Measurements from ENCODE around the gene ZNF653.
A peak's percentile ranks its signal among the peaks of the same experiment; 100 is the strongest.
"Not testable (repeated sequence)": the region's sequence is repeated elsewhere in the genome, so short reads cannot be mapped to it uniquely, and the experiment has no call there.

The ZNF653 gene

DNA sequence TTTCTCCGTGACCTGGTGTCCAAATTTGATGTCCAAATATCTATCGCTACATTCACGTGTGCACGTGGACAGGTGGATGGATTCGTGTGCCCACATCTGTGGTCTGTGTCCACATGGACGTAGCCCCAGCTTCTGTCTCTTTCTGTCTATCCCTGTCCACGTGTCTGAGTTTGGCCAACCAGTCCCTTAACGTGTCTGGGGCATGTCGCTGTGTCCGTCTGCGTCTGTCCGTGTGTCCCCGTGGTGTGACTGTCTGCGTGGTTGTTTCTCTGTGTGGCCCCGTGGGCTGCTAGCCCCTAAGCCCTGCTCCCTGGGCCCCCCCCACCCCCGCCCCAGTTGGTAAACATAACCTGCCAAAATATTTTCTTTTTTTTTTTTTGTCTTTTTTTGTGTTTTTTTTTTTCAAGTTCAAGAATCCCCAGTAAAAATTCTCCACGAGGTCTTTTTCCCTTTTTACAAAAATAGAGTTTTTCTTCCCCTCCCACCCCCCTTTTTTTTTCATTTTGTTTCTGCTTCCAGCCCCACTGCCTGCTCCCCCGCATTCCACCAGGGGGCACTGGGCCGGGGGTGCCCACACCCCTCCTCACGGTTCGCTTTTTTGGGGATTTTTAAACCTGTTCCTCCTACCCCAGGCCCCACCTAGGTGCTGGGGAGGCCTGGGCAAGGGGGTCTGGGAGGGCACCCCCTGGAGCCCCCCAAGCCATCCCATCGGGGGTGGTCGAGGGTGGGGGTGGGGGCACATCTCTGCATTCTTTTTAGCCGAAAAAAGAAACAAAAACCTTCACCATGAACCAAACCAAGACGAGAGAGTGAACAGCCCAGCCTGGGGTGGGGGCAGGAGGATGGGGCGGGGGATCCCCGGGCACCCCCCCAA is 51.9 kb downstream of the ZNF653 start:
- DNase-seq, result no peak

DNA sequence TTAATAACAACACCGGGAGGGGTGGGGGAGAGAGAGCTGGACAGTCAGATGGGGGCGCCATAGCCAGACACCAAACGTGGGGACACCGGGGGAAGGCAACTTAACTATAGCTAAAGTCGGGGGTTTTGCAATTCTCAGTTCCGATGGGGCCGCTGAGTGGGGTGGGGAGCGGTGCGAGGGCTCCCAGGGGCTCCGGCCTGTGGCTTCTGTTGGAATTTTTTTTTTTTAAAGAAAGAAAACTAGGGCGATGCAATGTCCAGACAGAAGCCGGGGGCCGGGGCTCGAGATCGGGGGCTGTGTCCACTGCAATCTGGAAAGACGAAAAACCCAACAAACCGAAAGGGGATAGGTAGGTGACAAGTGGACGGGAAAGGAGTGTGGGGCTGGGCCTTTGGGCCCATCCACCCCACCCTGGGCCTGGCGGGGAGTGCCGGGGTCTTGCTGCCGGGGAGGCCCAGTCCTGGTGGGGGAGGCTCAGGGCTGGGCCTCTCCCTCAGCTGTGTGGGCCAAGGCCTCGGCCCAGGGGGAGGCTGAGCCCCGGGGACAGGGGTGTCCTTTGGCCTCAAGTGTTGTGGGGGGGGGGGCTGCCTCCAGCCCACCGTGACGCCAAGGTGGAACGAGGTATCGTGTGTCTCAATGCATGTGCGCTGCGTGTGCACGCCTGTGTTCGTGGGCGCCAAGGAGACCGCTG is 52.9 kb downstream of the ZNF653 start:
- DNase-seq, result no peak

DNA sequence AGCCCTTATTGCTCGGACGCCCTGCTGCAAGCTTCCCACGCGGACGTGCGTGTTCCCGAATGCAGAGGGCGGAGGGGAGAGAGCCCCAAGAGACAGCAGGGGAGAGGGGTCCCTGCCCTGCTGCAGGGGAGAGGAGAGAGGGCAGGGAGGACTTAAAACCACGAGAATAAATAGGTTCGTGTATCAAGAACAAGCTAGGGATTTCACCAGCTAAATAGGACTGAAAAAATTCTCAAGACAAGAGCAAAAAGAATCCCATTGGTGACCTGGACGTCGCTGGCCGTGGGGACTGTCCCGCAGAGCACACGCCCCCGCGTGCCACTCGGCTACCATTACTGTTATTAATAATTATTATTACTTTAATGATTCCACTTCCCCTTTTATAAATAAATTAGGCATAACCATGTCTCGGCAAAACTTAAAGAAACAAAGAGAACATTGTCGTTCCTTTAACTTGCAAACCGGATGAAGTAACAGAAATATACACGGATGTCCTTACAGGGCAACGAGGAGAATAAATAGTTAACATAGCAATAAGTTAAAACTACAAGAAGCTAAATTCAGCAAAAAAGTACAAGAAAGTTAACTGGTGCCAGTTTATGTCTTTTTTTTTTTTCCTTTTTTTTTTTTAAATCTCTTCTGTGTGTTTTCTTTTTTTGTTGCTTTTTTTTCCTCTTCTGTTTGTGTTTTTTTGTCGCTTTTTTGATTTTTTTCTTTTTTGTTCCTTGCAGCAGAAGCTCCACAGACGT is 53.6 kb downstream of the ZNF653 start:
- DNase-seq, result no peak

DNA sequence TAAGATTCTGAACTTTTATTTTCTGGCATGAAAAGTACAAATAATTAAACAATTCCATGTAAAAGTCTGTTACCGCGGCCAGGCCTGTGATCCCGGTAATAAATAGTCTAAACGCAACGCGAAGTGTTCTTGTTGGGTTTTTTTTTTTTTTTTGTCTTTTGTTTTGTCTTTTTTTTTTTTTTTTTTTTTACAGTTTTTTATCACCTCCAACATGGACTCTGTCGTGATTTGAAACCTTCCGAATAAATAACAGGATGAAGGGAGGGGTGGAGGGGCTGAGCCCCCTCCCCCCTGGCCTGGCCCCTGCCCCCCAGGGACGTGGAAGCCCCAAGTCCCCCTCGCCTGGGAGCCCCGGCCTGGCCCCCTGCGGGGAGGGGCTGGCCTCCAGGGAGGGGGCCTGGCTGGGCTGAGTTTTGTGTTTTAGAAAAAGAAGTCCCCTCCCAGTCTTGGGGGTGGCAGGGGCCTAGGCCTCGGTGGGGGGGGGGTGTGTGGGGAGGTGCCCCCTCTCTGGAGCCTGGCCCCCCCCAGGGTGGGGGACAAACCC is 54.2 kb downstream of the ZNF653 start:
- DNase-seq, result no peak

- DNase-seq, result no peak
Observed at GRCh38 chr19:11450570-11451326, 54.9 kb downstream of the ZNF653 start.

DNA sequence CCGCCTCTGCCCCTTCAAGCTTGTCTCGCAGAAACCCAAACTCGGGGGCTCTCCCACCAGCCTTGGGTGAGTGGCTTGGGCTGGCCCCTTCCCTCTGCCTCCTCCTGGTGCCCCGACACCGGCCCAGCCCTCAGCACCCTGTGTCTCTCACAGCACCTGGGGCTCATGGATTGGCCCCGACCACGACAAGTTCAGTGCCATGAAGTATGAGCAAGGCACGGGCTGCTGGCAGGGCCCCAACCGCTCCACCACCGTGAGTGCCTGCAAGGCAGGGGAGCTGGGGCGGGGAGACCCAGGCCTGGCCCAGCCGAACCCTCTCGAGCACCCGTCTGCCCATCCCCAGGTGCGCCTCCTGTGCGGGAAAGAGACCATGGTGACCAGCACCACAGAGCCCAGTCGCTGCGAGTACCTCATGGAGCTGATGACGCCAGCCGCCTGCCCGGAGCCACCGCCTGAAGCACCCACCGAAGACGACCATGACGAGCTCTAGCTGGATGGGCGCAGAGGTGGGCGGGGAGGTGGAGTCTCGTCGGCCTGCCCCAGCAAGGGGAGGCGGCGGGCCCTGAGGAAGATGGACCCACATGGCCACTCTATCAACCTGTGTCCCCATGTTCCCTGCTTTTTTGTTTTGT is 56.6 kb downstream of the ZNF653 start:
- no peak for DNase-seq

- no peak for DNase-seq
Observed at GRCh38 chr19:11448410-11448809, 57.2 kb downstream of the ZNF653 start.

- DNase-seq, result no peak
Observed at GRCh38 chr19:11447347-11448262, 58.0 kb downstream of the ZNF653 start.

GRCh38 chr19:11446652-11447301 is 58.9 kb downstream of the ZNF653 start:
- peak; percentile 48 for DNase-seq

GRCh38 chr19:11446271-11446651 is 59.4 kb downstream of the ZNF653 start:
- DNase-seq, result no peak

DNA sequence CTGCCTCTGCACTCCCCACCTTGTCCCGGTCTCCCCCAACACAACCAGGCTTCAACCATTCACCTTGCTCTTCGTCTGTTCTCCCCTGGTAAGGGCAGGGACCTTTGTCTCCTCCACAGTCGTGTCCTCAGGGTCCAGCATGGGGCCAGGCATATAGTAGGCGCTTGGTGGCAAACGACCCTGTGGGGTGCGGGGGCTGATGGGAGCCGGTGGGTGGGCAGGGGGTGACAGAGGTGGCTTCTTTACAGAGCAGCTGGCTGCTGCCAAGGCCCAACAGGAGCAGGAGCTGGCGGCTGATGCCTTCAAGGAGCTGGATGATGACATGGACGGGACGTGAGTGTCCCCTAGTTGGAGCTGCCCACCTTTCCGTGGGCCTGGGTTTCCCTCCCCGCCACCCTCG is 60.5 kb downstream of the ZNF653 start:
- no peak for DNase-seq

GRCh38 chr19:11444059-11444458 is 61.6 kb downstream of the ZNF653 start:
- DNase-seq, result no peak

- no peak for DNase-seq
Observed at GRCh38 chr19:11437955-11438354, 67.7 kb downstream of the ZNF653 start.

- no peak for DNase-seq
Observed at GRCh38 chr19:11435833-11436313, 69.8 kb downstream of the ZNF653 start.

DNA sequence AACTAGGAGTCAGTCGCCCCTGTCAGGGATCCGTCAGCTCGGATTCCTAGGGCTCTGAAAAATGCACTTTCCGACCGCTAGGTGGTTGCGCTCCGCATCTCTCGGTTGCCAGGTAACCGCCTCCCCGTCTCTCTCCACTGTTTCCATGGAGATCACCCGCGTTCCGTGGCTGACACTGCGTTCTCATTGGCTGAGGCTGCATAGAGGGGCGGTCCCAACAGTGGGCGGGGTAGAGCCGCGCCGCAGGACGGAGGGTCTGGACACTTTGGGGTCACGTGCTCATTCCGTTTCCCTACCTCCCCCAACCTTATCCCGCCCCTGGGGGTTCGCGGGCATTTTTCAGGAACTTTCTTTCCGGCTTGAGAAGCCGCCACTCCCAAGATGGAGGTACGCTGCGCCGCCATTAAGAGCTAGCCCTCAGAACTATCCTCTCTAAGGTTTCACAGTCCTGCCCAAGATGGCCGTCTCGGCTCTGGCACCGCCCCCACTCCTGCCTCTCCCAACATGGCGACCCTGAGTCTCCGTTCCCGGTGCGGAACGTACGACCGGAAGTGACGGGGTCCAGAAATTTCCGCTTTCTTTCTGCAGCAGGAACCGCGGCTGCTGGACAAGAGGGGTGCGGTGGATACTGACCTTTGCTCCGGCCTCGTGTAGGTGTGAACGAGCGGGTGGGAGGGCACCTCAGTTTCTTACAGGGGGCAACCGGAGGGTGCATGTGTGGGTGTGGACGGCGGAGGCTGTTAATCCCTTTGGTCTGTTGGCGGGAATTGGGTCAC is 70.4 kb downstream of the ZNF653 start, which contains the start of the genes ODAD3 and PRKCSH:
ODAD3 (minus strand) TSS at position 65 of the 776 bp plus-strand sequence. CDS start 105 bp downstream, outside the sequence.
PRKCSH (plus strand) TSS at position 579 of the 776 bp plus-strand sequence. CDS start 483 bp downstream, outside the sequence.
- DNase-seq, result peak; percentile 100

DNA sequence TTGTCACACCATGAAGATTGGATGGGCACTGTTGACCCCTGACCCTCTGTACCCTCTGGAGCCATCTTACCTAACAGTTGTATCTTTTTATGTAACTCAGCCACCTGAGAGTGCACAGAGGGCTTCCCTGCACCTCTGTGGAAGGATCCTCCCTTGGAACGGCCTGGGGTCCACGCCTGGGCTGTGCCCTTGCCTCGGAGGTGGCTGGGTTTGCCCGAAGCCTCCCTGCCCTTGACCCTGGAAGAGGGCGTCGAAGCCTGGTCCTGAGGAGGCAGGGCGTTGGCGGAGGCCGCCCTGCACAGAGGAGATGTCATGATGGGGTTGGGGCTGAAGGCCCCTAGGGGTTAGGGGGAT is 71.0 kb downstream of the ZNF653 start:
- DNase-seq, result no peak

DNA sequence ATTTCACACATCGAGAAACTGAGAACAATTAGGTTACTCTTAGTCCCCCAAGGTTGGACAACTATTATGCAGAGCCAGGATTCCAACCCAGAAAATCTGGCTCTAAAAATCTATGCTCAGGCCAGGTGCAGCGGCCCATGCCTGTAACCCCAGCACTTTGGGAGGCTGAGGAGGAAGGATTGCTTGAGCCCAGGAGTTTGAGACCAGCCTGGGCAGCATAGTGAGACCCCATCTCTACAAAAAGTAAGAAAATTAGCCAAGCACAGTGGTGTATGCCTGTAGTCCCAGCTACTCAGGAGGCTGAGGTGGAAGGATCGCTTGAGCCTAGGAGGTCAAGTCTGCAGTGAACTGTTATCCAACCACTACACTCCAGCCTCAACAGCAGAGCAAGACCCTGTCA is 72.1 kb downstream of the ZNF653 start:
- DNase-seq, result not testable (repeated sequence)

Measured in right hindlimb (tissue), 1 donor.